GM18498 (cell line): ENCODE results near the gene NOC4L.
"Not testable (repeated sequence)": the region's sequence is repeated elsewhere in the genome, so short reads cannot be mapped to it uniquely, and the experiment has no call there.

Experiments used
- ATAC-seq: cut with Tn5 transposase; IDR thresholded peaks from one replicate; pipeline ENCODE4 v1.9.1; 2021; ENCODE audit warnings: mild to moderate bottlenecking, moderate library complexity; ENCODE audit not compliant: unreplicated experiment

NOC4L gene

DNA sequence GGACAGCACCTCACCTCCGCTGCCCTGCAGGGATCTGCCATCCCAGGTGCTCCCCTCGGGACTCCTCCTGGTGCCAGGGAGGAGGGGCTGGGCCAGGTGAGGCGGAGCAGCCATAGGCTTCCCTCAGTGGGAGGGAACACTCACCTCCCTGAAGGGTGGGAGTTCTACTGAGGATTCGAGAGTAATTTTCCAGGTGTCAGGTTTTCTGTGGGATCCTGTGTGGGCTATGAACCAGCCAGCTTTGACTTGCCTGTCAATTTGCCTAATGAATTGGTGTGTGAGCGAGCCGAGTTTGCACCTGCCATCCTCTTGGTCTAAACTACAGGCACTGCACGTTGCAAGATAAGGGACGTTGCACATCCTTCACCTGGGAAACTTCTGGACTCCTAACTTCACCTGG, 50.3 kb downstream of the NOC4L start:
- ATAC-seq = no peak

DNA sequence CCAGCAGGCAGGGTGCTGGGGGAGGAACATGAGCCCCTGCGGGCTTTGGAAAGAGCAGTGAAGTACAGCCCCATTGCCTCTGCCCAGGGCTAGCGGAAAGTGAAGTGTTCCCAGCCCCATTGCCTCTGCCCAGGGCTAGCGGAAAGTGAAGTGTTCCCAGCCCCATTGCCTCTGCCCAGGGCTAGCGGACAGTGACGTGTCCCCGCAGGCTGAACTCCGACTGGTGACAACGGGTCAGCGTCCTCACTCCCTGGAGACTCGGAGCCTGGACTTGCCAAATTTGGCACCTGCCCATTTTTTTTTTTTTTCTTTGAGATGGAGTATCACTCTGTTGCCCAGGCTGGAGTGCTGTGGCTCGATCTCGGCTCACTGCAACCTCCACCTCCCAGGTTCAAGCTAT, 51.0 kb downstream of the NOC4L start:
- ATAC-seq = not testable (repeated sequence)

DNA sequence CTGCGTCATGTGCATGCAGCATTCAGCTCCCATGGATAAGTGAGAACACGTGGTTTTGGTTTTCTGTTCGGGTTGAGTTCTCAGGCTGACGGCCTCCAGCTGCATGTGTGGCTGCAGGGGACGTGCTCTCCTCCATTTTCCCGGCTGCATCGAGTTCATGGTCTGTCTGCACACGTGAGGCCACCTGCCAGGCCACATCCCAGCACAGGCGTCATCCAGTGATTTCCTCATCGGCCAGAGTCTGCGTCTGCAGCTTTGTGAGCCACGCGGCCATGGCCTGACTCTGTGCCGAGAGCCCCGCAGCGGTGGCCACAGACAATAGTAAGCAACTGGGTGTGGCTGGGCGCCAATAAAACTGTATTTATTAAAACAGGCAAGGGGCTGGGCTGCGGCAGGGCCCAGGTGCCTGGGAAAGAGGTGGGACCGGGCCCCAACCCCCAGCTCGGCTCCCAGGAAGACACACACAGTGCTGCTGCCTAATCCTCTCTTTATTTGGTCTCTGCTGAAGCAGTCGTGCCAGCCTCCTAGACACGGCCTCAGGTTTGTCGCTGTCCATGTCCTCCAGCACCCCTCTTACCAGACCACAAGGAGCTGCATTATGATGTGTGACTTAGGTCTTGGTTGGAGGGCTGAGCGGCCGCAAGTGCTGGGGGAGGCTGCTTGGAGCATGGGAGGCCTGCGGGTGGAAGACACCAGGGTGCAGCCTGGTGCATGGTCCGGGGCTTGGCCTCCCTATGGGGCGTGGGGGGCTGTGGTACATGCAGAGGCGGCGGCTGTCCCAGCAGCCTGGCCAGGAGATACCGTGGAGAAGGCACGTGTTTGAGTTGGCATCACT, 52.0 kb downstream of the NOC4L start:
- ATAC-seq = no peak

DNA sequence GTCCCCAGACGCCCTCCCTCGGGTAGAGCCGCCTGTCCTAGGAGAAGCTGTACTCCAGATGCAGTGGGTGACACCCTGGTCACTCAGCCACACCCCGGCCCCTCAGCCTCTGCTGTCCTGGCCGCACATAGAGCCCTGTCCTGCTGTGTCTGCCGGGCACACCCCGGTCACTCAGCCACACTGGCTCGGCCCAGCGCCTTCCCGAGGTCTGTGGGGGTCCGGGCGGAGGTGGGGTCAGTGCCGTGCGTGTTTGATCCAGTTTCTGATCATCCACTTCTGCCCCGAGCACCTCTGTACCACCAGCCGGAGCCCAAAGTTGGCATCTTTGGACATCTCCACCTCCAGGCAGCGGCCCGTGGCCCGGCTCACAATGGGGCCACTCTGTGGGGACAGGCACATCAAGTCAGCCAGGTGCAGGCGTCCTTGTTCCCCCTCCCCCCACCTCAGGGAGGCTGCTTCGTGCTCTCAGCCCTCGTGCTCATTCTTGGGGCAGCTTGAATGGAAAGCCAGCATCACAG, 52.7 kb downstream of the NOC4L start:
- no peak for ATAC-seq

DNA sequence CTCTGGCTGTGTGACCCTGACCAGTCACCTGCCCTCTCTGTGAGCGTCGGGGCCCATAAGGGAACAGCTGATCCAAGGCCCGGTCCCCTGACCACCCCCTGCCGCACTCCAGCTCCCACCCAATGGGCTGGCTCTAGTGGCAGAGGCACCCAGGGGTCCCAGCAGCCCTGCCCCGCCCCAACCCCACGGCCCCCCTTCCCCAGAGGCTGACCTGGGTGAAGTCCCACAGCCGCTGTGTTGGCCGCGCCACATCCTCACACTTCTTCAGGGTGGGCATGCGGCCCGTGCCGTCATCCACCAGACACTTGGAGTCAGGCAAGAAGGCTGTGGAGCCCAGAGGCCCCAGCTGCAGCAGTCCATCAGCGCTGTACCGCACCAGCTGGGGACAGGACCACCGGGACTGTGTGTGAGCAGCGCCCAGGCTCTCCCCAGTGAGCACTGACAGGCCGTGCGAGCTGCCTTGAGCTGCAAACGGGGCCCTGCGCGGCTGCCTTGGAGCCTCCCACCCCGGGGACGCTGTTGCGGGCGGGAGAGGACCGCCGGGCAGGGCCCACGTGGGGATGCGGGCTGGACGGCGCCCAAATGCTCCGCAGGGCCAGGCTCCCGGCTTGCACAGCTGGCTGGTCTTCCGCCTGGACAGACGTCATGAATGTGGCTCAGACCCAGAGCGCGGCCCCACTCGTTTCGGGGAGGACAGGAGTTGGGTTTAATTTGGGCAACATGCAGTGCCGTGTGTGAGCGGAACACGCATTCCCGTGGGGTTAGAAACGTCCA, 53.5 kb downstream of the NOC4L start:
- no peak for ATAC-seq

DNA sequence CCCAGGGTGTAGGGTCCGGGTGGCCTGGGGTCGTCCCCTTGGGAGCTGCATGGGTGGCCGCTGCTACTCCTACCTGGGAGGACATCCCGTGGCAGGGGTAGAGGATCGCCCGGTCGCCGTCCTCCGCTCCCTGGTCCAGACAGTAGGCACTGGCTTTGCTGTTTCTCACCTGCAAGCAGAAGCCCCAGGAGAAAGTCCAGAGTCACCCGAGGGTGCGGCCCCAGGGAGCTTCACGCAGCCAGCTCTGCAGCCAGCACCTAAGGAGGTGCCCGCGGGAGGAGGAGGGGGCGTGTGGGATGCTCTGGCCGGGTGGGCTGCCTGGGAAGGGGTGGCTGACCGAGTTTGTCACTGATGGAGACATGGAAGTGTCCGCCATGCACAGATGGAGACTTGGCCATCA, 54.8 kb downstream of the NOC4L start:
- no peak for ATAC-seq

DNA sequence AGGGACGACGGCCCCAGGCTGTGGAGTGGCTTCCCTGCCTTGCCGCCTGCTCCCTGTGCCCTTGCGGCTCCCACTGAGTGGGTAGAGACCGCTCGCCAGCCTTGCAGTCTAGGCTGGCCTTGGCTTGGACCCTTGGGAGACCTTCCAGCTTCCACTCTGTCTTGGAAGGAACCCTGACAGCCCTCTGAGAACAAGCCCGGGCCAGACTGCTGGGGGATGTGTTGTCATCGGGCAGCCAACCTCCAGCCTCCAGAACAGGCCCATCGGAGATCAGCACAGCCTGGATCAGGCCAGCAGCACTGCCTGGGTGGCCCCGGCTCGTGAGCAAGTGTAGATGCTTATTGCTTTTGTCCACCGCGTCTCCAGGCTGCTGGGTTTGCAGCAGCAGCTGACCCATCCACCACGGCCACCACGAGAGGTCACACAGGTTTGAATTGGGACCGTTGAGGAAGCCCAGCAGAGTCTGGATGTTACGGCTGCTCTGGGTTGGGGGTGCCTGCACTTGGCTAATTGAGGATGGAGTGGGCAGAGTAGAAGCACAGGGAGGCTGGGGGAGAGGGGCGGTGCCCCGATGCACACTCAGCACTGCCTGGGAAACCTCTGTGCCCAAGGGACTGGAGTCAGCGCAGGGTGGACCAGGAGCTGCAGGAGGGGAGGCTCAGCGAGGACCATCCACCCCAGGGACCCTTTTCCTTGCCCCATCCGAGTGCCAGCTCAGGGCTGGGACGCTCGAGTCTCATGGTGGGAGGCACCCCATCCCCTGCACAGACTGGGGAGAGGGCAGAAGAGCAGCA, 55.5 kb downstream of the NOC4L start:
- no peak for ATAC-seq

DNA sequence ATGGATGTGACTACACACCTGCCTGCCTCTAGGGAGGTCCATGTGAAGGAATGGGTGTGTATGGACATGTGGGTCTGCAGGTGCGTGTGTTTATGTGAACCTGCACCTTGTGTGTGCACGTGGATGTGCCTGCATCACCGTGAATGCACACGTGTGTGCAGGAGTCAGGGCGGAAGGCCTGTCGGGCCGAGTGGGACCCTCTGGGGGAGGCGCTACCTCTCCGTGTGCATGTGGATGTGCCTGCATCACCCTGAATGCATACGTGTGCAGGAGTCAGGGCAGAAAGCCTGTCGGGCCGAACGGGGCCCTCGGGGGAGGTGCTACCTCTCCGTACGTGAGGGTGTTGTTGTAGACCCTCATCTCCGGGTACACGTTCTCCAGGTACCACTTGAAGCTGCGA, 56.5 kb downstream of the NOC4L start:
- ATAC-seq = no peak

DNA sequence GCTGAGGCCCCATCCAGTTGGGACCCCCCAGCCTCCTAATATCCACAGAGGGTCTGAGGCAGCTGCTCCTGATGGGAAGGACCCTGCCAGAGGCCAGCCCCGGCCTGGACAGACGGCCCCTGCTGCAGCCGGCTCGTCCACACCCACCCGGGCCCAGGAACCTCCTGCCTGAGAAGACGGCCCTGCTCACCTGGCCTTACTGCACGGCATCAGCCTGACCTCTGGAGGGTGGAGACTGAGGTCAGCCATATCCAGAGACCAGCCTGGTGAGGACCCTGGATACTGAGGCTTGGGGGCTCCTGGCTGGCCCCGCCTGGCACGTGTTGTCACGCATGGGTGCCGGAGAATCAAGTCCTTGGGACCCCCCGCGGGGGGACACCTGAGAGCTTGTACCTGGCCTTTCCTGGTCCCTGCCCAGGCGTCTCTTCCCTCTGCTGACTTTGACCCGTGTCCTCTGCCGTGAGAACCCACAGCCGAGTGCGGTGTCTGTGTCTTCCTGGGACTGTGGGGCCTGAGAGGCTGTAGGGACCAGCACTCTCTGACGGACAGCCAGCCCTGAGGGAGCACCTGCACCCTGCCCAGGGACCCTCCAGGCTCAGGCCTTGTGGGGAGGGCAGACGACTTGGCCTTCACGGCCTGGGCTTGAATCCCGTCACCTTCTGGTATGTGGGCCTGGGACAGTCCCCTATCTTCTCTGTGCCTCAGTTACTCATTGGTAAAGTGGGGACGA, 57.3 kb downstream of the NOC4L start:
- ATAC-seq = no peak
